HG02798 (cell line): ENCODE data around the gene ATP8B3.
"Not testable (repeated sequence)": the region's sequence is repeated elsewhere in the genome, so short reads cannot be mapped to it uniquely, and the experiment has no call there.

Experiments
- ATAC-seq: cut with Tn5 transposase; IDR thresholded peaks from one replicate; pipeline ENCODE4 v1.9.1; 2021; ENCODE audit warnings: mild to moderate bottlenecking; ENCODE audit not compliant: unreplicated experiment, poor library complexity

Gene ATP8B3

DNA sequence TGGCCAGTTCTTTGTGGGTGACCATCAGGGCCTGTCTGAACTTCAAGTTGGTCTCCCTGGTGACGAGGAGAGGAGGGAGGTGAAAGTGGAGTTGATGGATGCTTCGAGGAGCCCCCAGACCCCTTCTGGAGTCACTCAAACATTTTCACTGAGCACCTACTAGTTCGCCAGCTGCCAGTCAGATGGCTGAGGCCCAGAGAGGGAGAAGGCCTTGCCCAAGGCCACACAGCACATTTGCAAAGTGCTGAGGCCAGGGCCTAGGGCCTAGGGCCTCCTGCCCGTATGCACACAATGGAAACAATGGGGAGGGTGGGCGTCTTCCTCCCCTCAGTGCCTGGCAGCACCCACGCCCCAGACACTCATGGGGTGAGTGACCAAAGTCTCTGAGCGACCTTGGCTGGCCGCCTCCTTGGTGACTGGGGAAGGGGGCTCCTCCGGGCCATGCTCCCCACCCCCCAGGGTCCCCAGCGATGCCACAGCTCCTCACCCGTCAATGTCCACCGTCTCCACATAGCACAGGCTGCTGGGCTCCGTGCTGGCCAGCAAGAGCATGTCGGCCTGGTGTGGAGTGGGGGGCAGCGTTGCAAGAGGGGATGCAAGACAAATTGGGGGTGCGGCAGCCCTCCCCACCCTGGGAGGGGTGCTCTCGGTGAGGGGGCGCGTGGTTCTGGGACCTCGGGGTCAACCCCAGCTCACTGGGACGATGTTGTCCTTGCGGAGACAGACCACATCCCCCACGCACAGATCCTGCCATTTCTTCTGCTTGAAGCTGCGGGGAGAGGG, 6.5 kb downstream of the ATP8B3 start:
- ATAC-seq, result no peak

GRCh38 chr19:1804858-1805257, 7.2 kb downstream of the ATP8B3 start:
- ATAC-seq, result no peak

DNA sequence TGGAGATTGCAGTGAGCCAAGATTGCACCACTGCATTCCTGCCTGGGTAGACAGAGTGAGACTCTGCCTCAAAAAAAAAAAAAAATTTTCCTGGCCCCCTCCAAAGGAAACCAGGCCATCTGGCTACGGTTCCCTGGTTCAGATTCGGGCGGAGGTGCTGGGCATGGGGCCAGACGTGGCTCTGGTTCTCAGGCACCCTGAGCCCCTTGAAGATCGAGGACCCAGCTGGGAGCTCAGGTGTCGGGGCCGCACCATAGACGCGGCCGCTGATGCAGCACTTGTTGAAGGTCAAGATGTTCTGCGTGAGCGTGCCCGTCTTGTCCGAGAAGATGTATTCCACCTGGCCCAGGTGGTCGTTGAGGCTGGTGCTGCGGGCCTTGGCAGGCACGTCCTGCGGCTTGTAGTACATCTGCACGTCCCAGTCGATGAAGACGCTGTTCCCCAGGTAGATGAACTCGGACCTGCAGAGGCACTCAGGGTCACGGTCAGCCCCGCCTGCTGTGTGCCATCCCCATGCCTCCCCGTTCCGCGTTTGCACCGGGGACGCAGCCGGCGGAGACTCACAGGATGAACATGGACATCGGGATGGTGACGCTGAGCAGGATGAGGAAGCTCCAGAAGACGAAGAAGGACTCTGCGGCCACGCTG, 12.3 kb downstream of the ATP8B3 start:
- ATAC-seq, result no peak

DNA sequence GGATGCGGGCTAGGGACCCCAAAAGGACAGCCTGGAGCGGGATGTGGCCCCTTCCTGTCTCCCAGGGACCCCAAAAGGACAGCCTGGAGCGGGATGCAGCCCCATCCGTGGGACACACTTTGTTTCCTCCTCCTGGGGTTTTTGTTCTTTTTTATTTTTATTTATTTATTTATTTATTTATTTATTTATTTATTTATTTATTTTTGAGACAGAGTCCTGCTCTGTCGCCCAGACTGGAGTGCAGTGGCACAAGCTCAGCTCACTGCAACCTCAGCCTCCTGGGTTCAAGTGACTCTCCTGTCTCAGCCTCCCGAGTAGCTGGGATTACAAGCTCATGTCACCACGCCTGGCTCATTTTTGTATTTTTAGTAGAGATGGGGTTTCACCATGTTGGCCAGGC, 14.8 kb downstream of the ATP8B3 start:
- ATAC-seq, result not testable (repeated sequence)

DNA sequence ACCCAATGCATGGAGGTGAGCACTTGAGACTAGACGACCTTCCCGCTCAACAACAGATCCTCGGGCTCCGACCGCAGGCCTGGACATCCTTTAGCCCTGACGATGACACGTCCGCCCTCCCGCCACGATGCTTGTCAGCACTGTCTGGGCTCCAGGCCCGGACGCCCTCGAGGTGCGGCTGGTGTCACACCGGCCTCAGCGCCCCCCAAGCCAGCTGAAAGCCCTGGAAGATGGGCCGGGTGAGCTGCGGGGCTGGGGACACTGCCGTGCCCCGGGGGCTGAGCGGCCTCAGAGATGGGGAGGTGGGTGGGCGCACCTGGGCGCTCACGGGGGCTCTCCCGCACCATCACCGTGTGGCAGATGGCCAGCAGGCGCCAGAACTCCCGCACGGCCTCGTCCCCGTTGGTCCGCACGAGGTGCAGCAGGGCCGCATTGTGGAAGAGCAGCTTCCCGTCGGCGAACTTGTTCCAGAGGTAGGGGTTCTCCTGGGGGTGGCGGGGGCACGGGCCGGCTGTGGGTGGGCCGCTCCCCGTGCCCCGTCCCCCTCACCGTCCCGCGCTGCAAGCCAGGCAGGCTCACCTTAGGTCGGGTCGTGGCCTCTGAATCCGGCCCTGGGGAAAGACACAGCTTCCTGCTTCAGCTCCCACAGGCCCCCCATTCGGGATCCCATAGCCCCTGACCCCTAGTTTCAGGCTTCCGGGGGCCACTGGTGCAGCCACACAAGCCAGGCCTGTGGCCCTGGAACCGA, 15.5 kb downstream of the ATP8B3 start:
- ATAC-seq, result no peak

- no peak for ATAC-seq
Measured at GRCh38 chr19:1794424-1795172, 17.5 kb downstream of the ATP8B3 start.

GRCh38 chr19:1791879-1792278, 20.2 kb downstream of the ATP8B3 start:
- ATAC-seq, result no peak

- ATAC-seq, result no peak
Measured at GRCh38 chr19:1790054-1790792, 21.9 kb downstream of the ATP8B3 start.

- ATAC-seq, result no peak
Measured at GRCh38 chr19:1789261-1790041, 22.6 kb downstream of the ATP8B3 start.

GRCh38 chr19:1787116-1787515, 25.0 kb downstream of the ATP8B3 start:
- no peak for ATAC-seq

GRCh38 chr19:1786668-1787067, 25.4 kb downstream of the ATP8B3 start:
- ATAC-seq, result no peak

- no peak for ATAC-seq
Measured at GRCh38 chr19:1785310-1785709, 26.8 kb downstream of the ATP8B3 start.

GRCh38 chr19:1783874-1784273, 28.2 kb downstream of the ATP8B3 start:
- no peak for ATAC-seq

GRCh38 chr19:1783354-1783753, 28.7 kb downstream of the ATP8B3 start:
- ATAC-seq, result no peak

DNA sequence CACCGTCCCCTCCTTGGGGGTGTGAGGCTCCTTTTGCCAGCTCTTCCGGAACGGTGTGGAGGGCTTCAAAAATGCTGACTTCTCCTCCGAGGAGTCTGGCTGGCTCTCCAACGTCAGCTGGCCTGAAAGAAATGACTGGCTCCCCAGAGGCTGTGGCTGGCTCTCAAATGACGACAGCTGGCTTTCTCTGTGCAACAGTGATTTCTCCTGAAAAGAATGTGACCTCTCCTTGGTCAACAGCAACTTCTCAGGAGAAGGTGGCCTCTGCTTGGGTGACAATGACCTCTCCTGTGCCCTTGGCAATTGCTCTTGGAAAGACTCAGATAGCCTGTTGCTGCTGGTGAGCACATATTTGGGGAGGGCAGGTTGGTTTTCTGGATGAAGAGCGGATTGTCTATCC, 29.6 kb downstream of the ATP8B3 start:
- ATAC-seq, result no peak

DNA sequence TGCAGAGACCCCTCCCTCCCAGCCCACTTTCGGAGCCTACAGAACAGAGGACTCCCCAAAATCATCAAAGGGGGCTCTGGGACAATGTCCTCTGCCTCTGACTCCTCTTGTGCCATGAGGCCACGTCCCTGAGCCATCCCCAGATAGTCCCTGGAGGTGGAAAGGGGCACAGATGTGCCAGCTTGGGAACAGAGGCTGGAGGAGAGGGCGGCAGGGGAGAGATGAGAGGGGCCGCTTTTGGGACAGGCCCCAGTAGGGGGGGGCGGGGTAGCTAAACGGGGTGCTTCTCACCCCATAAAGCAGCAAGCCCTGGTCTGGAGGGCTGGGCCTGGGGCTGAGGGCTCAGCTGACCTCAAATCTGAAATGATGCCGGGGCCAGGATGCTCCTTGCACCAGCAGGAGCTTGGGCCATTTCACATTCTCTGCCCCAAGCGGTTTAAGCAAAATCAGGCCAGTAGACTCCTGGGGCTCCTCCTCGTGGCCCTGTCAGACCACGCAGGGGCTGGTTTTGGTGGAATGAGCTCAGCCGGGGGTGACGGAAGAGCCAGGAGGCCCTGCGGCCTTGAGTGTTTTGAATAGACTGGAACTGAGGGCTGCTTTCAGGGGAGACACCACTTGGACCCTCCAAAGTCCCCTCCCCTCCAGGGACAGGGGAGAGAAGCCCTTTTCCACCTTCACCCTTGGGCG, 31.7 kb downstream of the ATP8B3 start:
- ATAC-seq, result no peak

- no peak for ATAC-seq
Measured at GRCh38 chr19:1779574-1779973, 32.5 kb downstream of the ATP8B3 start.

DNA sequence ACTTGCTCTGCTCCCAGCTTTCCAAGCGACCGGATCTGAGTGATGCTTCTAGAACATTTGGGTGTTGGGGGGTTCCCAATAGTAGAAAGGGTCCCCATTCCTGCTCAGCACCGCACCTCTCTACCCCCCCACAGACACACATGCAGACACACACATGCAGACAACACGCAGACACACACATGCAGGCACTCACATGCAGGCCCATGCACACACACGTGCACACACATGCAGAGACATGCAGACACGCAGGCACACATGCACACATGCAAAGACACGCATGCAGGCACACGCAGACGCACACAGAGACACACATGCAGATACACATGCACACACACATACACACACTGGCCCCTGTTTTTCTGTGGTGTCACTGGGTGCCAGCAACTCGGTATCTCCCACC, 34.9 kb downstream of the ATP8B3 start:
- no peak for ATAC-seq
